ENCODE data around the gene NSD2. TPM values are rescaled to one million over a fixed set of nuclear protein-coding genes. Genes with fewer than 3 reads are reported as not detected.

NSD2 gene
- total and polyA plus RNA-seq, 9 of the 15 experiments (the other 6 are each of a cell fraction or from before 2014, with no cell fraction given), result 6.4 to 126 (median 58.8) TPM

- TF ChIP-seq ZNF121 (CRISPR knock-in tag; conservative IDR thresholded peaks at IDR 0.05), result no peak
- TF ChIP-seq NFIC (IDR thresholded peaks at IDR 0.05), result no peak
- TF ChIP-seq MIER1 (IDR thresholded peaks at IDR 0.05; ENCODE audit: low read depth), result no peak
- no peak for TF ChIP-seq SMAD4 (CRISPR knock-in tag; conservative IDR thresholded peaks at IDR 0.05)
- no peak for TF ChIP-seq CREM (IDR thresholded peaks at IDR 0.05; ENCODE audit: low read depth)
- no peak for TF ChIP-seq ERF (CRISPR knock-in tag; IDR thresholded peaks at IDR 0.05)
- peak; percentile 28; the same call in 1 of the 2 replicates for TF ChIP-seq MGA (IDR thresholded peaks at IDR 0.05)
- TF ChIP-seq CTBP1 (IDR thresholded peaks at IDR 0.05; ENCODE audit: borderline replicate concordance), result peak; percentile 39; the same call in 1 of the 2 replicates
- no peak for TF ChIP-seq FOXJ3 (CRISPR knock-in tag; IDR thresholded peaks at IDR 0.05)
- TF ChIP-seq ZFP91 (CRISPR knock-in tag; IDR thresholded peaks at IDR 0.05), result peak; percentile 89
- no peak for TF ChIP-seq SRF (CRISPR knock-in tag; IDR thresholded peaks at IDR 0.05)
Observed at GRCh38 chr4:1964443-1964842, 93.2 kb downstream of the NSD2 start (continued).

All from K562 (cell line).